ENCODE measurements around the gene LRP1-AS. TPM values are rescaled to one million over a fixed set of nuclear protein-coding genes. Genes with fewer than 3 reads are reported as not detected.

LRP1-AS gene
- total RNA-seq, 1 experiment from 2014 or later = not detected

DNA sequence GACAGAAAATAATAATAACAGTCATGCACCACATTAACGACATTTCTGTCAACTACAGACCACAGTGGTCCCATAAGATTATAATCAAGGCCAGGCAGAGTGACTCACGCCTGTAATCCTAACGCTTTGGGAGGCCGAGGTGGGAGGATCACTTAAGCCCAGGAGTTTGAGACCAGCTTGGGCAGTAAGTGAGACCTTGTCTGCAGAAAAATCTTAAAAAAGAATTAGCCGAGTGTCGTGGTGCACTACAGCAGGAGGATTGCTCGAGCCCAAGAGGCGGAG lies 49.9 kb downstream of the LRP1-AS start:
- TF ChIP-seq ZNF219 (CRISPR knock-in tag; IDR thresholded peaks at IDR 0.05; ENCODE audit: borderline replicate concordance) = no peak
- TF ChIP-seq GTF2I (CRISPR knock-in tag; conservative IDR thresholded peaks at IDR 0.05) = no peak
- TF ChIP-seq, protein P1, sequence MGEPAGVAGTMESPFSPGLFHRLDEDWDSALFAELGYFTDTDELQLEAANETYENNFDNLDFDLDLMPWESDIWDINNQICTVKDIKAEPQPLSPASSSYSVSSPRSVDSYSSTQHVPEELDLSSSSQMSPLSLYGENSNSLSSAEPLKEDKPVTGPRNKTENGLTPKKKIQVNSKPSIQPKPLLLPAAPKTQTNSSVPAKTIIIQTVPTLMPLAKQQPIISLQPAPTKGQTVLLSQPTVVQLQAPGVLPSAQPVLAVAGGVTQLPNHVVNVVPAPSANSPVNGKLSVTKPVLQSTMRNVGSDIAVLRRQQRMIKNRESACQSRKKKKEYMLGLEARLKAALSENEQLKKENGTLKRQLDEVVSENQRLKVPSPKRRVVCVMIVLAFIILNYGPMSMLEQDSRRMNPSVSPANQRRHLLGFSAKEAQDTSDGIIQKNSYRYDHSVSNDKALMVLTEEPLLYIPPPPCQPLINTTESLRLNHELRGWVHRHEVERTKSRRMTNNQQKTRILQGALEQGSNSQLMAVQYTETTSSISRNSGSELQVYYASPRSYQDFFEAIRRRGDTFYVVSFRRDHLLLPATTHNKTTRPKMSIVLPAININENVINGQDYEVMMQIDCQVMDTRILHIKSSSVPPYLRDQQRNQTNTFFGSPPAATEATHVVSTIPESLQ (CRISPR knock-in tag; IDR thresholded peaks at IDR 0.05) = no peak
- TF ChIP-seq, protein P2, sequence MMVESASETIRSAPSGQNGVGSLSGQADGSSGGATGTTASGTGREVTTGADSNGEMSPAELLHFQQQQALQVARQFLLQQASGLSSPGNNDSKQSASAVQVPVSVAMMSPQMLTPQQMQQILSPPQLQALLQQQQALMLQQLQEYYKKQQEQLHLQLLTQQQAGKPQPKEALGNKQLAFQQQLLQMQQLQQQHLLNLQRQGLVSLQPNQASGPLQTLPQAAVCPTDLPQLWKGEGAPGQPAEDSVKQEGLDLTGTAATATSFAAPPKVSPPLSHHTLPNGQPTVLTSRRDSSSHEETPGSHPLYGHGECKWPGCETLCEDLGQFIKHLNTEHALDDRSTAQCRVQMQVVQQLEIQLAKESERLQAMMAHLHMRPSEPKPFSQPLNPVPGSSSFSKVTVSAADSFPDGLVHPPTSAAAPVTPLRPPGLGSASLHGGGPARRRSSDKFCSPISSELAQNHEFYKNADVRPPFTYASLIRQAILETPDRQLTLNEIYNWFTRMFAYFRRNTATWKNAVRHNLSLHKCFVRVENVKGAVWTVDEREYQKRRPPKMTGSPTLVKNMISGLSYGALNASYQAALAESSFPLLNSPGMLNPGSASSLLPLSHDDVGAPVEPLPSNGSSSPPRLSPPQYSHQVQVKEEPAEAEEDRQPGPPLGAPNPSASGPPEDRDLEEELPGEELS (CRISPR knock-in tag; IDR thresholded peaks at IDR 0.05) = no peak
- TF ChIP-seq ETV6 (CRISPR knock-in tag; IDR thresholded peaks at IDR 0.05) = no peak
- TF ChIP-seq, protein P3, sequence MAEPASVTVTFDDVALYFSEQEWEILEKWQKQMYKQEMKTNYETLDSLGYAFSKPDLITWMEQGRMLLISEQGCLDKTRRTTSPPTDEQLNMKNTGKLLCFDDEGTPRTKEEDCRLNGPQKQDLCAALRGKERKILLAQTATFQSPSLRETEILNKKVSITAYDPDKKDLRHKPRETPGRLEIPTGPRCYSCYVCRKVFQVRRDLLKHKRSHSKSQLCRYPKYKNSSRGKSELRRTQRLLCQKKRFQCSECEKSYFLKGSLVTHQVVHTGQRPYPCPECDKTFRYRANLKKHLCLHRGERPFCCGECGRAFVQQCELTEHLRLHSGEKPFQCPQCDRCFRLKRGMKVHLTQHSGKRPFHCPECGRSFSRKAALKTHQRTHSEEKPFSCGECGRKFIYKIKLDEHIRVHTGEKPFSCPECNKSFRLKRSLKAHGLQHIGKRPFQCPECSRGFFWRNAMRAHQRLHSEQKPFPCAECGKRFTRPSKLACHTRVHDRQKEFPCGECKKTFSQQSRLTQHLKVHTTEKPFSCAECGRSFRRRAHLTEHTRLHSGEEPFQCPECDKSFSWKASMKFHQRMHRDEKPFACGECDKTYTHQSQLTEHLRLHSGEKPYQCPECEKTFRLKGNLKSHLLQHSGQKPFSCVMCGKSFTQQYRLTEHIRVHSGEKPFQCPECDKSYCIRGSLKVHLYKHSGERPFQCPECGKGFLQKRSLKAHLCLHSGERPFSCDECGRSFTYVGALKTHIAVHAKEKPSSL (CRISPR knock-in tag; conservative IDR thresholded peaks at IDR 0.05) = no peak
- TF ChIP-seq, protein P4, sequence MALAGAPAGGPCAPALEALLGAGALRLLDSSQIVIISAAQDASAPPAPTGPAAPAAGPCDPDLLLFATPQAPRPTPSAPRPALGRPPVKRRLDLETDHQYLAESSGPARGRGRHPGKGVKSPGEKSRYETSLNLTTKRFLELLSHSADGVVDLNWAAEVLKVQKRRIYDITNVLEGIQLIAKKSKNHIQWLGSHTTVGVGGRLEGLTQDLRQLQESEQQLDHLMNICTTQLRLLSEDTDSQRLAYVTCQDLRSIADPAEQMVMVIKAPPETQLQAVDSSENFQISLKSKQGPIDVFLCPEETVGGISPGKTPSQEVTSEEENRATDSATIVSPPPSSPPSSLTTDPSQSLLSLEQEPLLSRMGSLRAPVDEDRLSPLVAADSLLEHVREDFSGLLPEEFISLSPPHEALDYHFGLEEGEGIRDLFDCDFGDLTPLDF (CRISPR knock-in tag; IDR thresholded peaks at IDR 0.05) = no peak
- TF ChIP-seq ZNF396 (CRISPR knock-in tag; IDR thresholded peaks at IDR 0.05; ENCODE audit: borderline replicate concordance) = no peak
- no peak for TF ChIP-seq RELA (CRISPR knock-in tag; IDR thresholded peaks at IDR 0.05; ENCODE audit: borderline replicate concordance)
- TF ChIP-seq IRF2 (CRISPR knock-in tag; IDR thresholded peaks at IDR 0.05; ENCODE audit: borderline replicate concordance, low read depth) = no peak
- Mint-ChIP-seq H3K4me1 (peaks cover 25% of the 10 kb centered on the region), H3K27ac (no peak overlapping the region), H3K36me3 (peaks cover 34% of the 10 kb centered on the region), H3K27me3 (ENCODE audit: low read depth) (no peaks in the 10 kb centered on the region), H3K4me3 (no peak overlapping the region), H3K9me3 (no peaks in the 10 kb centered on the region)
- ChIA-PET POLR2A (interaction anchor here (0.5 kb wide), 1 partner anchor 85 kb away, joined by 3 read pairs; no protein-coding TSS in a partner anchor), CTCF (interaction anchor here (0.6 to 6.5 kb wide), 4 partner anchors 8 to 27 kb away, joined by 3 to 46 read pairs (median 4); partner anchors contain the start of genes NAB2 and STAT6)
- ATAC-seq (no peak), DNase-seq (ENCODE audit: low spot score) (no peak)

- Mint-ChIP-seq H3K9me3 (no peaks in the 10 kb centered on the region), H3K4me3 (no peak overlapping the region), H3K27me3 (ENCODE audit: low read depth) (no peaks in the 10 kb centered on the region), H3K4me1 (peaks cover 25% of the 10 kb centered on the region), H3K27ac (peak overlapping the region; percentile 85; the same call in 1 of the 2 replicates), H3K36me3 (peaks cover 37% of the 10 kb centered on the region)
- ChIA-PET CTCF (interaction anchor here (0.6 to 6.5 kb wide), 5 partner anchors 15 to 256 kb away, joined by 3 to 46 read pairs (median 4); partner anchors contain the start of gene STAT6), POLR2A (interaction anchor here (0.5 kb wide), 1 partner anchor 85 kb away, joined by 3 read pairs; no protein-coding TSS in a partner anchor)
- no peak for TF ChIP-seq TCF7 (CRISPR knock-in tag; IDR thresholded peaks at IDR 0.05; ENCODE audit: low read depth)
- TF ChIP-seq, protein P5, sequence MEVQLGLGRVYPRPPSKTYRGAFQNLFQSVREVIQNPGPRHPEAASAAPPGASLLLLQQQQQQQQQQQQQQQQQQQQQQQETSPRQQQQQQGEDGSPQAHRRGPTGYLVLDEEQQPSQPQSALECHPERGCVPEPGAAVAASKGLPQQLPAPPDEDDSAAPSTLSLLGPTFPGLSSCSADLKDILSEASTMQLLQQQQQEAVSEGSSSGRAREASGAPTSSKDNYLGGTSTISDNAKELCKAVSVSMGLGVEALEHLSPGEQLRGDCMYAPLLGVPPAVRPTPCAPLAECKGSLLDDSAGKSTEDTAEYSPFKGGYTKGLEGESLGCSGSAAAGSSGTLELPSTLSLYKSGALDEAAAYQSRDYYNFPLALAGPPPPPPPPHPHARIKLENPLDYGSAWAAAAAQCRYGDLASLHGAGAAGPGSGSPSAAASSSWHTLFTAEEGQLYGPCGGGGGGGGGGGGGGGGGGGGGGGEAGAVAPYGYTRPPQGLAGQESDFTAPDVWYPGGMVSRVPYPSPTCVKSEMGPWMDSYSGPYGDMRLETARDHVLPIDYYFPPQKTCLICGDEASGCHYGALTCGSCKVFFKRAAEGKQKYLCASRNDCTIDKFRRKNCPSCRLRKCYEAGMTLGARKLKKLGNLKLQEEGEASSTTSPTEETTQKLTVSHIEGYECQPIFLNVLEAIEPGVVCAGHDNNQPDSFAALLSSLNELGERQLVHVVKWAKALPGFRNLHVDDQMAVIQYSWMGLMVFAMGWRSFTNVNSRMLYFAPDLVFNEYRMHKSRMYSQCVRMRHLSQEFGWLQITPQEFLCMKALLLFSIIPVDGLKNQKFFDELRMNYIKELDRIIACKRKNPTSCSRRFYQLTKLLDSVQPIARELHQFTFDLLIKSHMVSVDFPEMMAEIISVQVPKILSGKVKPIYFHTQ (CRISPR knock-in tag; IDR thresholded peaks at IDR 0.05) = no peak
- ATAC-seq = no peak
- no peak for DNase-seq (ENCODE audit: low spot score)
These were observed 50.5 kb downstream of the LRP1-AS start for GRCh38 chr12:57096748-57097553.

All from WTC11 (cell line).